Measurements from ENCODE around the gene ARAP1.

Gene ARAP1

GRCh38 chr11:72721689-72722049 is 30.5 kb downstream of the ARAP1 start:
- peak; percentile 55 for DNase-seq

- DNase-seq = no peak
Measured at GRCh38 chr11:72721276-72721675, 30.9 kb downstream of the ARAP1 start.

DNA sequence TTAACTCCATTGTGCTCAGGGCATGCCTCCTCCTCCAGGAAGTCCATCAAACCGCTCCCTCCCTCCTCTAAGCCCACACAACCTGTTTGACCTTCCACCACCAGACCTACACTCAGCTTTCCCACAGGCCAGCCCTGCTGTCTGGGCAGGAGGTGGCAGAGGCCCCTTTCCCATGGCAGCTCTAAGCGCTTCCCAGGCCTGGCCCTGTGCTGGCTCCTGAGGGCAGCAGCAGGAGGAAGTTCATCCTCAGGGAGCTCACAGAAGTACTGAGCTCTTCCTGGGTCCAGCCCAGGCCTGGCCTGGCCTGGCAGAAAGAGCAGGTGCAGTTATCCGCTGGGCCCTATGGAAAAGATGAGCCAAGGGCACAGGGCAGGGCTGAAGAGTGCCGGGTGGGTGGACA is 31.4 kb downstream of the ARAP1 start:
- DNase-seq = no peak

- DNase-seq = no peak
Measured at GRCh38 chr11:72720047-72720446, 32.2 kb downstream of the ARAP1 start.

DNA sequence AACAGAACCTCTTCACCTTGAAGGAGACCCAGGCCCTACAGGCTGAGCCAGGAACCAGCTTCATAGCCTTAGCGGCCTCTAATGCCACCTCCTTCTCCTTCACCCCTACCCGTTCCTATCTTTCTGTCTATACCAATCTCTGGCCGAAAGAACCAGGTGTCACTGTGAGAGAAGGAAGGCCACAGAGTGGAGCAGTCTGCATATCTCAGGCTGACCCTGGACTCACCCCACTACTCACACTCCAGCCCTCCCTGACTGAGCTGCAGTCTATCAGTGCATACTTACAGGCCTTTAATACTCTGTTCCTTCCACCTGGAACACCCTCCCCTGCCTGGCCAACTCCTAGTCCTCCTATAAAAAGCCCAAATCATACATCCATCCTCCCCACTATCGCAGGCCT is 32.7 kb downstream of the ARAP1 start:
- no peak for DNase-seq

GRCh38 chr11:72719144-72719543 is 33.1 kb downstream of the ARAP1 start:
- no peak for DNase-seq

GRCh38 chr11:72718101-72718501 is 34.1 kb downstream of the ARAP1 start:
- no peak for DNase-seq

DNA sequence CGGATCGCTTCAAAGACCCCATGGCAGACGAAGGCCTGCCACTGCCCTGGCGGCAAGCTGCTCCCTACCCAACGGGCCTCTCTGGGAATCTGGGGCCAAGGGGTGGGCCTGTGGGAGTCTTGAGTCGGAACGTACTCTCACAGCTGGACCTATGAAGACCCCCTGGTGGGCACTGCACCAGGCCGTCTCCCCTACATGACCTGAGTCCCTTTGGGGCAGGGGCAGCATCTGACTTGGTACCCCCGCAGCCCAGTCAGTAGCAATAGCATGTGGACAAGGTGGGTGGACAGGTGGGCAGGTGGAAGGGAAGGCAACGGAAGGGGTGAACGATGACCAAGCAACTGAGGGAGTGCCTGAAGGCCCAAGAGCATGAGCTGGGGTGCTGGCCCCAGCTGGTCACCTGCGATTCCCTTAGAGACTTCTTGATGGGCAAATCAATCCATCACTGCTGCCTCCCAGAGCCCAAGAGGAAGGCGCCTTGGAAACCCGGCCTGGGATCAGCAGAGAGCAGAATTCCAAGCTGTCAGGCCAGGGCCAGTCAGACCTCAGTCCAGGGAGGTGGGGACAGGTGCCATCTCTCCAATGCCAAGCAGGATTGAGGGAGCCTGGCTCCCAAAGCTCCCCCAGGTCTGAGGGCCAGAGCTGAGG is 35.3 kb downstream of the ARAP1 start:
- DNase-seq = no peak

DNA sequence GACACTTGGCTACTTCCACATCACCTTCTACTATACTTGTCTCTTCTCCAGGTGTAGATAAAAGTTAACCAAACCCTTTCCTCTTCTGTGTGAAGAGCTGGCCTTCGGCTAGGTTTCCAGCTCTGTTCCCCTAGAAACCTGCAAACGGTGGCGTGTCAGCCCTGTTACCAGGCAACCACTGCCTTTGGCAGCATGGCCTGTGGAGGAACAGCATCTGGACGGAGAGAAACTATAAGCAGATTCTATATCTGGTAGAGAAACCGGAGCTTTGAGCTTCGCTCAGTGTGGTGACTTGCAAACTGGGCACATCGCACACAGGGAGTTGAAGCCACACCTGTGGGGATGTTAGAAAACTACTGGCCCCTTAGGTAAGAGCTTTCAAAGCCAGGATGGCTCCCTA is 35.9 kb downstream of the ARAP1 start:
- DNase-seq = no peak

DNA sequence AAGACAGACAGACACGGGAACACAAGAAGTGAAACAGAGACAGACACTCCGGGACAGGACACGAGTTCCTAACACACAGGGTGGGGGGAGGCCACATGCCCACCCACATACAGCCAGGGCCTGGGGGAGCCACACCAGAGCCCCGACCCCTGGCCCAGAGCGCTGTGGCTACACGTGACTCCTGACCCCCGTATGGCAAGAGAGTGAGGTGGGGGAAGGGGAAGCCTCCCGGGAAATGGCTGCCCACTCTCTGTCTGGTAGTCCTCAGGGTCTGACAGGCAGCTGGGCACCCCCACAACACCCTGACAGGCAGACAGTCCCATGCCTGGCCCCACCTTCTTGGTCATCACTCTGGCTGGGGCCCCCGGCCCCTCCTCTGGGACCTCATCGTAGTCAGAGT is 39.4 kb downstream of the ARAP1 start:
- DNase-seq = no peak

GRCh38 chr11:72712168-72712751 is 39.9 kb downstream of the ARAP1 start:
- no peak for DNase-seq

DNA sequence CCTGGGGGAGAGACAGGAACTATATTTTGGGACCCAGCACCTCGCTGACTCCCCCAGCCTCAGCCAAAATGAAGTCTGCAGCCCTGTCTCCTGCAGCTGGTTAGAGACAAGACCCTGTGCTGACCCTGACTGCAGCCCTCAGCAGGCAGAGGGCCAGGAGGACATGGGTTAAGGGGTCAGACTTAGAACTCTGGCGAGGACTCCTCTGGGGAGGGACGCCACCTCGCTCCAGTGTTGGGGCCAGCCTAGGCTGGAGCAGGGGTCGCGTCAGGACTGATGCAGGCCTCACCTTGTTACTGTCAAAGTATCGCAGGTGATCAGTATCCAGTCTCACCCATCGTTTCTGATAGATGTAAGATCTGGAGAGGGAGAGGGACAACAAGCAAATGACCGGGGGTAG is 41.1 kb downstream of the ARAP1 start:
- DNase-seq = no peak

- no peak for DNase-seq
Measured at GRCh38 chr11:72710278-72710677, 41.9 kb downstream of the ARAP1 start.

DNA sequence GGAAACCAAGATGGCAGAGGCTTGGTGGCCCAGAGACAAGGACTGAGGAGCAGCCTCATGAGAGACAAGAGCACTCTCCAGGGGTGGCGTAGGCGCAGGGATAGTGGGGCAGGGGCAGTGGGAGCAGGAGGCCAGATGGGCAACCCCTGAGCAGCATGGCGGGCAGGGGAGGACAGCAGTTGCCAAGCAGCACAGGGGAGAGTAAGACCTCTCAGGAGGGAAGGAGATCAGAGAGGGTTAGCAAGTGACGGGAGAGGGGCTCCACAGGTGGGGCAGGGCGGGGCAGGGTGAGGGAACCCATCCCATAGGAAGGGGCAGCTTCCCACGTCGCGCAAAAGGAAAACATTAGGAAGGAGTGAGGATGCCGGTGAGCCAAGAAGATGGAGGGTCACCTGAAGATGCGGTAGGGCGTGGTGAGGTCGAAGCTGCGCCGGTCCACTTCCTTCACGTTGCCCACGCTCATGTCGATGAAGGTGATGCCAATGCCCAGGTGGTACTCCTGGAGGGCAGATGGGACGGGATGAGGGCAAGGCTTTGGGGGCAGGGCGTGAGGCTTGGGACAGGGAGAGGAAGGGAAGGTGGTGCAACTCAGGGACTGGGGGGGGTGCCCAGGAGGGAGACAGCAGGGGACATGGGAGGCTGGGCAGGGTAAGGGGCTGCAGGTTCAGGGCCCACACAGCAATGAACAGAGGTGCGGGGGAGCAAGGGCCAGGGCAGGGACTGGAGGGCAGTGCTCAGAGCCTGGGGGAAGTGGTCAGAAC is 42.5 kb downstream of the ARAP1 start:
- no peak for DNase-seq

- no peak for DNase-seq
Measured at GRCh38 chr11:72707032-72707431, 45.2 kb downstream of the ARAP1 start.

DNA sequence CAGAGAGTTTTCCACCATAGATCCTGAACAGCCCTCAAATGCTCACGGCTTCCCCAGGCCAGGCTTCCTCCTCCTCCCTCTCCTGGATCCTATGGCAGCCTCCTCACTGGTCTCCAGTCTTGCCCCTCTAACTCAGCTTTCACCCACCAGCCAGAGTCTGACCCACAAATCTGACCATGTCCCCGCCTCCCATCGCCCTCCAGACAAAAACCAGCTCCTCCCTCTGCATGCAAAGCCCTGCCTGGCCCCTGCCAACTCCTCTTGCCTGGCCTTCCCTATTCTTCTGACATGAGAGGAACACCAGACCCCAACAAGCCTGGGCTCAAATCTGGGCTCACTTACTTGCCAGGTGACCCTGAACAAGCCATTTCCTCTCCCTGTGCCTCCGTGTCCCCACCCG is 45.6 kb downstream of the ARAP1 start:
- no peak for DNase-seq

- no peak for DNase-seq
Measured at GRCh38 chr11:72705442-72706365, 46.5 kb downstream of the ARAP1 start.

DNA sequence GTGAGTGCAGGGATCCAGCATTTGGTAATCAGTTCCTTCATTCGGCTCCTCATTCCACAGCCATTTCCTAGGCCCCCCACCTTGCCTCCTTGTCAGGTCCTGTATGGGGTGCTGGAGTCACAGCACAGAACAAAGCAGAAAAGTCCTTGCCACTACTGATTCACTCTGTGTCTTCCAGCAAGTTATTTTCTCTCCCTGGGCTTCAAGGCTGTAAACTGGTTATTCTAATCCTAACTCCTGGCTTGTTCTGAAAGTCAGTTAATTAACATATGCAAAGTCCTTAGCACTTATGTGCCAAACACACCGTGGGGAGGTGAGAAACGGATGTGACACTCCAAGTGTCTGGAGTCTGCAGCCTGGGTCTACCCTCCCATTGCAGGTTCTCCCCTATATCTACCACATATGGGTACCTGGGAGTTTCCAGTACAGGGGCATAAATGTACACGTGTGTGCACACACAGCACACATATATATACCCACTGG is 47.4 kb downstream of the ARAP1 start:
- DNase-seq = no peak

- no peak for DNase-seq
Measured at GRCh38 chr11:72704028-72704782, 48.0 kb downstream of the ARAP1 start.

- DNase-seq = no peak
Measured at GRCh38 chr11:72703267-72704008, 48.8 kb downstream of the ARAP1 start.

- no peak for DNase-seq
Measured at GRCh38 chr11:72702577-72703241, 49.5 kb downstream of the ARAP1 start.

Data from stimulated activated CD8-positive, alpha-beta memory T cell treated with anti-CD3 and anti-CD28 coated beads, Interleukin-4, amount 100 ng/mL, for 48 hours (primary cell).